Mucosa of stomach (tissue), 1 donor: ENCODE results near the gene ING1.

Source experiments
- H3K27me3 ChIP-seq: one replicate; pipeline ENCODE4 v1.7.0; 2013; ENCODE audit warnings: mild to moderate bottlenecking, low read length; ENCODE audit not compliant: control insufficient read depth, insufficient read depth
- H3K36me3 ChIP-seq: one replicate; pipeline ENCODE4 v1.7.0; 2013; ENCODE audit warnings: low read length; ENCODE audit not compliant: control insufficient read depth, insufficient read depth
- H3K4me1 ChIP-seq: one replicate; pipeline ENCODE4 v1.7.0; 2013; ENCODE audit warnings: mild to moderate bottlenecking, low read length; ENCODE audit not compliant: control insufficient read depth, insufficient read depth
- H3K4me3 ChIP-seq: one replicate; pipeline ENCODE4 v1.7.0; 2013; ENCODE audit warnings: low read length
- H3K9ac ChIP-seq: one replicate; pipeline ENCODE4 v1.7.0; 2013; ENCODE audit warnings: mild to moderate bottlenecking, low read length, moderate library complexity
- H3K9me3 ChIP-seq: one replicate; pipeline ENCODE4 v1.7.0; 2013; ENCODE audit warnings: mild to moderate bottlenecking, low read length, moderate library complexity; ENCODE audit not compliant: control insufficient read depth
- donor health status: Pancreatic carcinoma.

The ING1 gene

GRCh38 chr13:110731072-110731471 is 17.6 kb downstream of the ING1 start:
- Histone ChIP-seq H3K4me1 (no peaks in the 10 kb centered on the region), H3K4me3 (no peak overlapping the region), H3K27me3 (no peaks in the 10 kb centered on the region), H3K9ac (no peak overlapping the region), H3K36me3 (no peaks in the 10 kb centered on the region), H3K9me3 (no peaks in the 10 kb centered on the region)

GRCh38 chr13:110734561-110734960 is 21.1 kb downstream of the ING1 start:
- no peaks in the 10 kb centered on the region for H3K36me3 ChIP-seq
- H3K9me3 ChIP-seq, result no peaks in the 10 kb centered on the region
- no peaks in the 10 kb centered on the region for H3K4me1 ChIP-seq
- no peaks in the 10 kb centered on the region for H3K27me3 ChIP-seq
- no peak overlapping the region for H3K4me3 ChIP-seq
- no peak overlapping the region for H3K9ac ChIP-seq

- no peak overlapping the region for H3K4me3 ChIP-seq
- H3K4me1 ChIP-seq, result no peaks in the 10 kb centered on the region
Observed at GRCh38 chr13:110737555-110737954, 24.1 kb downstream of the ING1 start.

DNA sequence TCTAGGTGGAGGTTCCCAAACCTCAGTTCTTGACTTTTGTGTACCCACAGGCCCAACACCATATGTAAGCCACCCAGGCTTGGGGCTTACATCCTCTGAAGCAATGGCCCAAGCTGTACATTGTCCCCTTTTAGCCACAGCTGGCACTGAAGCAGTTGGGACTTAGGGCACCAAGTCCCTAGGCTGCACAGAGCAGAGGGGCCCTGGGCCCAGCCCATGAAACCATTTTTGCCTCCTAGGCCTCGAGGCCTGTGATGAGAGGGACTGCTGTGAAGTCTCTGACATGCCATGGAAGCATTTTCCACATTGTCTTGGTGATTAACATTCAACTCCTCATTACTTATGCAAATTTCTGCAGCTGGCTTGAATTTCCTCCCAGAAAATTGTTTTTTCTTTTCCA is 30.2 kb downstream of the ING1 start:
- H3K4me1 ChIP-seq, result no peaks in the 10 kb centered on the region
- no peak overlapping the region for H3K4me3 ChIP-seq
- peaks cover 3% of the 10 kb centered on the region for H3K9me3 ChIP-seq
- no peak overlapping the region for H3K9ac ChIP-seq
- H3K27me3 ChIP-seq, result no peaks in the 10 kb centered on the region
- no peaks in the 10 kb centered on the region for H3K36me3 ChIP-seq

More at GRCh38 chr13:110737555-110737954, 24.1 kb downstream of the ING1 start:
- no peaks in the 10 kb centered on the region for H3K36me3 ChIP-seq
- H3K9me3 ChIP-seq, result no peaks in the 10 kb centered on the region
- H3K9ac ChIP-seq, result no peak overlapping the region
- H3K27me3 ChIP-seq, result no peaks in the 10 kb centered on the region

DNA sequence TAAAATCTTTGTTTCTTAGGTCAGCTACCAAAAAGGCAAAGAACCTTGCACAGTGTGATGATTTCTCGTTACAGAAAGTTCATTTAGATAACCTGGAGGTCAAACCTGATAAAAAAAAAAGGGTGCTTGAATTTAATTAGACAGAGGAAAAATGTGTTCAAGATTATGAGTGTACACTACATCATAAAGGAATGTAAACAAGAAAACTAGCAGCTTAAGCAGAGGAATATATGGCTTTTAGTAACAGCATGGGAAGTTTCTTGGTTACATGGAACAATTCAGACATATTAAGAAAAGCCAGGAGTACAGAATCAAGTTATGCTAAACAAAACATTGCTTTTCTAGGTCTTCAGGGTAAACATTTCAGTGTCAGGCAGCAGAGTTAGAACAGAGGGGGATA is 32.9 kb downstream of the ING1 start:
- peaks cover 3% of the 10 kb centered on the region for H3K9me3 ChIP-seq
- H3K9ac ChIP-seq, result no peak overlapping the region
- H3K36me3 ChIP-seq, result no peaks in the 10 kb centered on the region
- H3K27me3 ChIP-seq, result no peaks in the 10 kb centered on the region
- no peak overlapping the region for H3K4me3 ChIP-seq
- no peaks in the 10 kb centered on the region for H3K4me1 ChIP-seq

DNA sequence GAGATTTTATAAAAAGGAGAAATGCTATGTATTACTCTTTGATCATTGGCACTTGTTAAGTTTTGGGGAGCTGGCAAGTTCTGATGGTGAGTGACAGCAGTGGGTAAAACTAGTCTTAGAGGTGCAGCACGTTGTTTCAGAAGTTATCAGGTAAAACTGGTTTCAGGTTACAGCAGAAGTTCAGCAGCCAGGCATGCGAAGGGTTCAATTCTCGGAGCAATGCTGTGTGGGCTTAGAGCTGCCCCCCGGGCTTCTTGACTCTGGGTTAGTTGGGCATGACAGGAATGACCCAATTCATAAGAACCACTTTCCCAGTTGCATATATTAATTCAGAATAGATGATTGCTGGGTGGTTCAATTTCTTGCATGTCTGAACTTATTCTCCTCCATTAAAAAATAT is 34.8 kb downstream of the ING1 start:
- H3K36me3 ChIP-seq, result no peaks in the 10 kb centered on the region
- H3K9ac ChIP-seq, result no peak overlapping the region
- H3K9me3 ChIP-seq, result peaks cover under 1% of the 10 kb centered on the region
- H3K4me1 ChIP-seq, result no peaks in the 10 kb centered on the region
- no peaks in the 10 kb centered on the region for H3K27me3 ChIP-seq
- H3K4me3 ChIP-seq, result no peak overlapping the region

GRCh38 chr13:110756219-110756631 is 42.7 kb downstream of the ING1 start:
- Histone ChIP-seq H3K9ac (no peak overlapping the region), H3K4me1 (no peaks in the 10 kb centered on the region), H3K27me3 (no peaks in the 10 kb centered on the region), H3K4me3 (no peak overlapping the region), H3K36me3 (no peaks in the 10 kb centered on the region), H3K9me3 (no peaks in the 10 kb centered on the region)

GRCh38 chr13:110757296-110757695 is 43.8 kb downstream of the ING1 start:
- no peaks in the 10 kb centered on the region for H3K4me1 ChIP-seq
- no peak overlapping the region for H3K4me3 ChIP-seq
- H3K27me3 ChIP-seq, result no peaks in the 10 kb centered on the region
- no peak overlapping the region for H3K9ac ChIP-seq
- no peaks in the 10 kb centered on the region for H3K9me3 ChIP-seq
- no peaks in the 10 kb centered on the region for H3K36me3 ChIP-seq

DNA sequence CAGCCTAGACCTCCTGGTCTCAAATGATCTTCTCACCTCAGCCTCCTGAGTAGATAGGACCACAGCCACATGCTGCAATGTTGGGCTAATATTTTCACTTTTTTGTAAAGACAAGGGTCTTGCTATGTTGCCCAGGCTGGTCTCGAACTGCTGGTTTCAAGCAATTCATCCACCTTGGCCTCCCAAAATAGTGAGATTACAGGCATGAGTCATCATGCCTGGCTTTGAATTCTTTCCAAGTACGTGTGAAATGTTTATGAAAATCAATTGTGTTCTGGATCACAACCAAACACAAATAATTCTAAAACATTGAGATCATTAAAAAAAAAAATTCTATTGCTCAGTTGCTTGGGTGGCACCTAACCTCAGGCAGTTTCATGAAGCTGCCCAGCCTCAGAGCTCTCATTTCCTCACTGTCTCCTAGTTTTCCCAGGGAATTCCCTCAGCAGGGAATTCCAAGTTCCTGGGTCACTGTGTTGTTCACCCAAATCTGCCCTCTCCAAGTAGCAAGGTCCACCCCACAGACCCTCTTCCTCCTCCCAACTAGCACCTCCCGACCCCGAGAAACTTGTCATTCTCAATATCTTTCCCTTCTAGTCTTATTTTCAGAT is 44.8 kb downstream of the ING1 start:
- no peaks in the 10 kb centered on the region for H3K36me3 ChIP-seq
- H3K27me3 ChIP-seq, result no peaks in the 10 kb centered on the region
- H3K9me3 ChIP-seq, result no peaks in the 10 kb centered on the region
- H3K4me1 ChIP-seq, result no peaks in the 10 kb centered on the region
- H3K9ac ChIP-seq, result no peak overlapping the region
- H3K4me3 ChIP-seq, result no peak overlapping the region

DNA sequence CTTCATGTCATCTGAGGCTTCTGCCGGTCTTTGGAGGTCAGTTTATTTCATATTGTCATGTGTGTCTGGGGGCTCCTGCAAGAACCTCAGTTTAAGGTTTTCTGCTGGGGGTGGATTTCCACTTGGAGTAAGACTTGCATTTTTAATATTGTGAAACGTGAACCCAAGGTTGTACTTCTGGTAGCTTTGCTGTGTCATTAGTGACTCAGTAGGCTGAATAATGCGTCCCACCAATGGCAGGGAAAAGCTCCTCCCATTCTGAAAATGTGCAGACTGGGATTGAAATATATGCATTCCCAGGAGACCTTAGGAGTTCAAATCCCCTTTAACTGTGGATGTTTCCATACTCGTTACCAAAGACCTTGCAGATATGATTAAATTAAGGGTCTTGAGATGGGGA is 46.2 kb downstream of the ING1 start:
- H3K27me3 ChIP-seq, result no peaks in the 10 kb centered on the region
- no peak overlapping the region for H3K4me3 ChIP-seq
- H3K9me3 ChIP-seq, result no peaks in the 10 kb centered on the region
- no peak overlapping the region for H3K9ac ChIP-seq
- no peaks in the 10 kb centered on the region for H3K36me3 ChIP-seq
- H3K4me1 ChIP-seq, result no peaks in the 10 kb centered on the region

- Histone ChIP-seq H3K4me1 (no peaks in the 10 kb centered on the region), H3K9ac (no peak overlapping the region), H3K9me3 (no peaks in the 10 kb centered on the region), H3K27me3 (no peaks in the 10 kb centered on the region), H3K36me3 (no peaks in the 10 kb centered on the region), H3K4me3 (no peak overlapping the region)
Observed at GRCh38 chr13:110760611-110761010, 47.1 kb downstream of the ING1 start.

DNA sequence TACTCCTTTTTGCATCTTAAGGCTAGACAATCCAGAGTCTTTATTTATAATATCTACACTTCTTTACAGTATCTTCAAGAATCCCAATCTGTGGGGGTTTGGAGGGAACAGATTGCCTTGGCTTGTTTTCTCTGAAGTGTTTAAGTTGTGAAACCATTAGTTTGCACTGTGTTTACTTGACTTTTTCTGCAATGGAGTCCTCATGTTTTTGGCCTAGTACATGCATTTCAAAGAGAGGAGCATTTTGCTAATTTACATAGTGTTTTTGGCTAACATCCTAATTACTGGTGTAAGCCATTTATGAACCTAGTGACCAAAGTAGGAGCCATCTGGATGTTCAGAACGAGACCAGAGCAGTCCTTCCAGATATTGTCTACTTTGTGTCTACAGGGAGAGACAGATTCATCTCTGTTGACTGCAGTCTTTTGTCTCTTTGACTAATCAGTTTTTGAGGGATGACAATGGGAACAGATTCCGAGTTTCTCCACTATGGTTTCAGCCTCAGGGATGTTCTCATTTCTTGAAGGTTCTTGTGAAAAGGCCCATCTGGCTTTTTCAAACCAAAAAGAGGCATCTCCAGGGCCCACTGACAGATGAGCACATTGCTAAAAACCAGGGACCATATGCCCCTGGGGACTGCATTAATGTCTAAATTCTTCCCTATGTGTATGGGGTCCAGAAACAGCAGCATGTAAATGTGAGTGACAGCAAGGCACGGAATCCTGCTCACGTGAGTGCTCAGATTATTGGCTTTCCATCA is 53.4 kb downstream of the ING1 start:
- Histone ChIP-seq H3K4me3 (no peak overlapping the region), H3K4me1 (no peaks in the 10 kb centered on the region), H3K9me3 (no peaks in the 10 kb centered on the region), H3K9ac (no peak overlapping the region), H3K27me3 (peaks cover 10% of the 10 kb centered on the region), H3K36me3 (no peaks in the 10 kb centered on the region)
